Measurements from ENCODE around the gene SPSB2. TPM values are rescaled to one million over a fixed set of nuclear protein-coding genes. Genes with fewer than 3 reads are reported as not detected.

SPSB2 gene
- total RNA-seq, 1 experiment from 2014 or later: 11.6 TPM

DNA sequence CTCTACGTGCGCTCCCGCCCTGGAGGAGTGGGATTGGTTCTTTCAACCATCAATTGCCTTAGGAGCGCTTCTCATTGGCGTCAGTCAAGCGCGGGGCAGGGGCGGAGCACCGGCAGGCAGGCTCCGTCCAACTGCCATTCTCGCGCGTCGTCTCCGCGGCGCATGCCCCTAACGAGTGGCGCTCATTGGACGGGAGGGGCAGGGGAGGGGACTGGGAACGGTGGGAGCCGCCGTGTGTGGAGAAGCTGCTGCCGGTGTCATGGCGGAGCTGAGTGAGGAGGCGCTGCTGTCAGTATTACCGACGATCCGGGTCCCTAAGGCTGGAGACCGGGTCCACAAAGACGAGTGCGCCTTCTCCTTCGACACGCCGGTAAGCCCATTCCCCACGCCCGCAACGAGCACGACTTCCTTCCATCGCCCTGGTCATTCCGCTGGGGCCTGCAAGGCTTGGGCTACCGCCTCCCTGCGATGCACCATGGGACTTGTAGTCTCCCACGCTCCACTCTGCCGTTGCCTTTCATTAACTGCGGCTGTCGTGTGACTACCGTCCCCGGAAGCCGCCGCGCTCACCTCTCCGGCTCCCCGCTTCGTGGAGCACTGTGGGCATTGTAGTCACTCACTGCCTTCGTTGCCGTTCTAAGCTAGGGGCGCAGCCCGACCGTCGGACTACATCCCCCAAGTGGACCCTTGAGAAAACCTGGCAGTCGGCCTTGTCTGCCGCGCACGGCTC lies 21.0 kb downstream of the SPSB2 start, which contains the start of gene USP5:
TSS of gene USP5 (plus strand) at position 230 of the 730 bp plus-strand sequence. CDS start at position 260, 30 bp downstream.
- Histone ChIP-seq H3K4me3 (ENCODE audit: low read depth in 2 of 2, low read length in 2 of 2) (peak within 1 kb of the TSS; percentile 75 to 89), H3K27ac (ENCODE audit: low read length) (peak within 1 kb of the TSS; percentile 94), H3K9me3 (ENCODE audit: control insufficient read depth, insufficient read depth, low read depth, low read length) (no peaks in the 10 kb centered on the region), H3K27me3 (ENCODE audit: control insufficient read depth, insufficient read depth, low read length) (no peaks in the 10 kb centered on the region), H3K4me1 (ENCODE audit: control insufficient read depth, insufficient read depth, low read length) (peaks cover 15% of the 10 kb centered on the region), H3K36me3 (ENCODE audit: control insufficient read depth, insufficient read depth, low read length) (peaks cover 10% of the 10 kb centered on the region)
- TF ChIP-seq, protein P1, sequence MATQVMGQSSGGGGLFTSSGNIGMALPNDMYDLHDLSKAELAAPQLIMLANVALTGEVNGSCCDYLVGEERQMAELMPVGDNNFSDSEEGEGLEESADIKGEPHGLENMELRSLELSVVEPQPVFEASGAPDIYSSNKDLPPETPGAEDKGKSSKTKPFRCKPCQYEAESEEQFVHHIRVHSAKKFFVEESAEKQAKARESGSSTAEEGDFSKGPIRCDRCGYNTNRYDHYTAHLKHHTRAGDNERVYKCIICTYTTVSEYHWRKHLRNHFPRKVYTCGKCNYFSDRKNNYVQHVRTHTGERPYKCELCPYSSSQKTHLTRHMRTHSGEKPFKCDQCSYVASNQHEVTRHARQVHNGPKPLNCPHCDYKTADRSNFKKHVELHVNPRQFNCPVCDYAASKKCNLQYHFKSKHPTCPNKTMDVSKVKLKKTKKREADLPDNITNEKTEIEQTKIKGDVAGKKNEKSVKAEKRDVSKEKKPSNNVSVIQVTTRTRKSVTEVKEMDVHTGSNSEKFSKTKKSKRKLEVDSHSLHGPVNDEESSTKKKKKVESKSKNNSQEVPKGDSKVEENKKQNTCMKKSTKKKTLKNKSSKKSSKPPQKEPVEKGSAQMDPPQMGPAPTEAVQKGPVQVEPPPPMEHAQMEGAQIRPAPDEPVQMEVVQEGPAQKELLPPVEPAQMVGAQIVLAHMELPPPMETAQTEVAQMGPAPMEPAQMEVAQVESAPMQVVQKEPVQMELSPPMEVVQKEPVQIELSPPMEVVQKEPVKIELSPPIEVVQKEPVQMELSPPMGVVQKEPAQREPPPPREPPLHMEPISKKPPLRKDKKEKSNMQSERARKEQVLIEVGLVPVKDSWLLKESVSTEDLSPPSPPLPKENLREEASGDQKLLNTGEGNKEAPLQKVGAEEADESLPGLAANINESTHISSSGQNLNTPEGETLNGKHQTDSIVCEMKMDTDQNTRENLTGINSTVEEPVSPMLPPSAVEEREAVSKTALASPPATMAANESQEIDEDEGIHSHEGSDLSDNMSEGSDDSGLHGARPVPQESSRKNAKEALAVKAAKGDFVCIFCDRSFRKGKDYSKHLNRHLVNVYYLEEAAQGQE (IDR thresholded peaks at IDR 0.05; ENCODE audit: insufficient read depth in 1 of 2, low read depth in 2 of 2, low read length in 1 of 2): no peak
- 0 out of 2 replicates have a peak, but pooled peaks have one; percentile 49 for TF ChIP-seq SIN3A (IDR thresholded peaks at IDR 0.05; ENCODE audit: borderline replicate concordance, insufficient read depth, low read depth, low read length)
- TF ChIP-seq POLR2AphosphoS5 (IDR thresholded peaks at IDR 0.05; ENCODE audit: low read depth, low read length): peak; percentile 76; the same call in 1 of the 2 replicates
- DNase-seq (ENCODE audit: low read depth, low spot score) (peak; percentile 98), ATAC-seq (peak; percentile 91)
- BruUV-seq (replicated peaks): TSS peak; percentile 92
- in situ Hi-C loops (cut with HindIII; ENCODE audit: low pct_unique_long_range_greater_than_20kb, low sequenced_read_pairs) (no loop called here), intact Hi-C loops (cut with micrococcal nuclease; ENCODE audit: unreplicated experiment) (no loop called here)
- ChIA-PET CTCF (interaction anchor here (0.6 to 1.0 kb wide), 4 partner anchors 17 to 306 kb away, joined by 3 to 5 read pairs (median 4); no protein-coding TSS in a partner anchor), POLR2A (interaction anchor here (0.5 to 1.1 kb wide), 4 partner anchors 15 to 191 kb away, joined by 4 to 7 read pairs (median 5); partner anchors contain the start of gene TPI1)

DNA sequence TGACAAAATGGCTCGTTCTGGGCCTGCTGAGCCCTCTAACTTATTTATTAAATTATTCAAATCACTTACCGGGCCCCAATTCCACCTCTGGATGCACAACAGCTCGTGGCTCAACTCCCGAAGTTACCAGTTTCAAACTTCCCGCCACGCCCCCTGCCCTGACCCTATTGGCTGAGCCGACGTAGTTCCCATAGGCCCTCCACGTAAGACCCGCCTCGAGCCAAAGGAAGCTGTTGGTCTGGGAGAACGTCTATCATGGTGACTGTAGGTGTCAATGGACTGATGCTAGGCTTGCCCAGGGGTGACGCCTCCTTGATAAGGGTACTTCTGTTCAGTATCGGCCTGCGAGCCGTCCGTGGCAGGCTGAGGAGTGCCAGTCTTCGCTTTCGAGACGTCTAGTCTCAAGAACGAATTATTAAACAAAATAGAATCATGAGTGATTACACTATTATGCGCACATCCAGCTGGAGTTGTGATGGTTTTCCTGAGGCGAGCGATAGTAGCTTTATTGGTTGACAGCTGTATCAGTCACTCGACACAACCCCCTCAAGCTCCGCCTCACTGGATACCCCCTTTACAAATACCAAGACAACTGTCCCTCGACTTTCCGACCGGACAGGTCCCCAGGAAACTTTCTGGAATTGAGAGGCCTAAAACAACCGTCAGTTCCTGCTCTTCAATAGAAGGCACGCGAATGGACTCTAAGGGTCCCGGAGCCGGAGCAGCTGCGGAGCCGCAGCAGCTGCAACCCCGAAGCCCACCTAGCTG lies 21.8 kb downstream of the SPSB2 start, which contains the start of gene CDCA3:
TSS of gene CDCA3 (minus strand) at position 134 of the 768 bp plus-strand sequence. CDS start 334 bp downstream, outside the sequence.
- H3K9me3 ChIP-seq (ENCODE audit: control insufficient read depth, insufficient read depth, low read depth, low read length): no peaks in the 10 kb centered on the region
- POLR2A ChIA-PET: interaction anchor here (0.5 to 1.1 kb wide), 3 partner anchors 16 to 128 kb away, joined by 3 to 5 read pairs (median 3); partner anchors contain the start of gene COPS7A
- peaks cover 15% of the 10 kb centered on the region for H3K4me1 ChIP-seq (ENCODE audit: control insufficient read depth, insufficient read depth, low read length)
- H3K27me3 ChIP-seq (ENCODE audit: control insufficient read depth, insufficient read depth, low read length): no peaks in the 10 kb centered on the region
- in situ Hi-C loops (cut with HindIII; ENCODE audit: low pct_unique_long_range_greater_than_20kb, low sequenced_read_pairs) (no loop called here), intact Hi-C loops (cut with micrococcal nuclease; ENCODE audit: unreplicated experiment) (no loop called here)
- H3K36me3 ChIP-seq (ENCODE audit: control insufficient read depth, insufficient read depth, low read length): peaks cover 10% of the 10 kb centered on the region
- no peak for TF ChIP-seq TCF7L2 (IDR thresholded peaks at IDR 0.05; ENCODE audit: low read depth, low read length)
- peak; percentile 87 for TF ChIP-seq SIN3A (IDR thresholded peaks at IDR 0.05; ENCODE audit: borderline replicate concordance, insufficient read depth, low read depth, low read length)
- CTCF ChIA-PET: interaction anchor here (0.6 to 1.0 kb wide), 3 partner anchors 17 to 109 kb away, joined by 3 to 5 read pairs (median 4); no protein-coding TSS in a partner anchor
- peak; percentile 84 for DNase-seq (ENCODE audit: low read depth, low spot score)
- BruUV-seq (replicated peaks): no TSS peak
- H3K4me3 ChIP-seq (ENCODE audit: low read depth in 2 of 2, low read length in 2 of 2): peak within 1 kb of the TSS; percentile 75 to 89
- peak; percentile 84 for ATAC-seq
- peak within 1 kb of the TSS; percentile 94 for H3K27ac ChIP-seq (ENCODE audit: low read length)

DNA sequence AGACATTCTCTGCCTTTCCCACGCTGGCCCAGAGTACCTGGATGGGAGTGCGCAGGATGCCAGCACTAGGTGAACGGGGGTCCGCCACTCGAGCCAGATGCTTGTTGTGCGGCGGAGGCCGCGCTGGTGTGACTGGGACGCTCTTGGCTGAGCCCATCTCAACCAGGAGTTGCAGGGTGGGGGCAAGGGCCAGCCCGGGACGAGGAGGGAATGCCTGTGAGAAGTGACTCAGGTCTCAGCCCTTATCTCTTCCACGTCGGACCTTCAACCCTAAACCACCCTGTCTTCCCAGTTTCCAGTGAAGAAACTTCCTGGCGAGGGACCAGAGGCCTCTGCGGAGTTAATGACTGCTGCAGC lies 22.3 kb downstream of the SPSB2 start:
- intact Hi-C loops (cut with micrococcal nuclease; ENCODE audit: unreplicated experiment) (no loop called here), in situ Hi-C loops (cut with HindIII; ENCODE audit: low pct_unique_long_range_greater_than_20kb, low sequenced_read_pairs) (no loop called here)
- H3K9me3 ChIP-seq (ENCODE audit: control insufficient read depth, insufficient read depth, low read depth, low read length): no peaks in the 10 kb centered on the region
- H3K27me3 ChIP-seq (ENCODE audit: control insufficient read depth, insufficient read depth, low read length): no peaks in the 10 kb centered on the region
- TF ChIP-seq SIN3A (IDR thresholded peaks at IDR 0.05; ENCODE audit: borderline replicate concordance, insufficient read depth, low read depth, low read length) (no peak), TCF7L2 (IDR thresholded peaks at IDR 0.05; ENCODE audit: low read depth, low read length) (no peak), POLR2AphosphoS5 (IDR thresholded peaks at IDR 0.05; ENCODE audit: low read depth, low read length) (no peak)
- TF ChIP-seq, protein P2, sequence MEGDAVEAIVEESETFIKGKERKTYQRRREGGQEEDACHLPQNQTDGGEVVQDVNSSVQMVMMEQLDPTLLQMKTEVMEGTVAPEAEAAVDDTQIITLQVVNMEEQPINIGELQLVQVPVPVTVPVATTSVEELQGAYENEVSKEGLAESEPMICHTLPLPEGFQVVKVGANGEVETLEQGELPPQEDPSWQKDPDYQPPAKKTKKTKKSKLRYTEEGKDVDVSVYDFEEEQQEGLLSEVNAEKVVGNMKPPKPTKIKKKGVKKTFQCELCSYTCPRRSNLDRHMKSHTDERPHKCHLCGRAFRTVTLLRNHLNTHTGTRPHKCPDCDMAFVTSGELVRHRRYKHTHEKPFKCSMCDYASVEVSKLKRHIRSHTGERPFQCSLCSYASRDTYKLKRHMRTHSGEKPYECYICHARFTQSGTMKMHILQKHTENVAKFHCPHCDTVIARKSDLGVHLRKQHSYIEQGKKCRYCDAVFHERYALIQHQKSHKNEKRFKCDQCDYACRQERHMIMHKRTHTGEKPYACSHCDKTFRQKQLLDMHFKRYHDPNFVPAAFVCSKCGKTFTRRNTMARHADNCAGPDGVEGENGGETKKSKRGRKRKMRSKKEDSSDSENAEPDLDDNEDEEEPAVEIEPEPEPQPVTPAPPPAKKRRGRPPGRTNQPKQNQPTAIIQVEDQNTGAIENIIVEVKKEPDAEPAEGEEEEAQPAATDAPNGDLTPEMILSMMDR (IDR thresholded peaks at IDR 0.05): no peak
- TF ChIP-seq, protein P1 (IDR thresholded peaks at IDR 0.05; ENCODE audit: insufficient read depth in 1 of 2, low read depth in 2 of 2, low read length in 1 of 2): no peak
- H3K4me1 ChIP-seq (ENCODE audit: control insufficient read depth, insufficient read depth, low read length): peaks cover 15% of the 10 kb centered on the region
- peaks cover 10% of the 10 kb centered on the region for H3K36me3 ChIP-seq (ENCODE audit: control insufficient read depth, insufficient read depth, low read length)
- TSS peak; percentile 92 for BruUV-seq (replicated peaks)
- POLR2A ChIA-PET: interaction anchor here (0.9 to 1.1 kb wide), 2 partner anchors 76 to 127 kb away, joined by 3 read pairs; partner anchors contain the start of gene COPS7A
- CTCF ChIA-PET: no interaction called here
- H3K4me3 ChIP-seq (ENCODE audit: low read depth in 2 of 2, low read length in 2 of 2): peak overlapping the region; percentile 75 to 89
- peak overlapping the region; percentile 94 for H3K27ac ChIP-seq (ENCODE audit: low read length)
- DNase-seq (ENCODE audit: low read depth, low spot score): no peak
- ATAC-seq: no peak

All from Panc1 (cell line).